Lung (tissue), 12 donors: Measurements from ENCODE around the gene ANKS1B. TPM values are rescaled to one million over a fixed set of nuclear protein-coding genes. Genes with fewer than 3 reads are reported as not detected.

ENCODE experiments used
- ATAC-seq: fragments of 200-7000 bp; cut with Tn5 transposase; one replicate; pipeline ENCODE4 v1.9.1; 2020; ENCODE audit warnings: moderate number of reproducible peaks; ENCODE audit not compliant: insufficient read depth, low FRiP score
- DNase-seq, 3 donors: peaks; one replicate each; pipeline ENCODE4 v3.0.0-alpha.2; 2013 to 2017
- H3K27ac ChIP-seq, 2 donors: one replicate each; pipeline ENCODE4 v1.5.1; 2013; ENCODE audit warnings: mild to moderate bottlenecking in 2 of 2, moderate library complexity in 2 of 2, control low read depth in 1 of 2, inconsistent platforms in 1 of 2, low read depth in 1 of 2, low read length in 1 of 2
- H3K27me3 ChIP-seq, 3 donors: one replicate each; pipeline ENCODE4 v1.5.1; 2013; ENCODE audit warnings: low read length in 2 of 3; ENCODE audit not compliant: control insufficient read depth in 3 of 3, insufficient read depth in 3 of 3
- H3K36me3 ChIP-seq, 4 donors: one replicate each; pipeline ENCODE4 v1.5.1; 2013; ENCODE audit warnings: low read length in 4 of 4, mild to moderate bottlenecking in 1 of 4, moderate library complexity in 1 of 4; ENCODE audit not compliant: control insufficient read depth in 4 of 4, insufficient read depth in 4 of 4
- H3K4me1 ChIP-seq, 5 donors: one replicate each; pipeline ENCODE4 v1.5.1; 2013; ENCODE audit warnings: low read length in 5 of 5, mild to moderate bottlenecking in 2 of 5, moderate library complexity in 1 of 5; ENCODE audit not compliant: control insufficient read depth in 5 of 5, insufficient read depth in 5 of 5
- H3K4me3 ChIP-seq: one replicate; pipeline ENCODE4 v1.5.1; 2013; ENCODE audit warnings: mild to moderate bottlenecking, control low read depth, moderate library complexity
- H3K9ac ChIP-seq, 2 donors: one replicate each; pipeline ENCODE4 v1.5.1; 2013; ENCODE audit warnings: low read length in 2 of 2, control low read depth in 1 of 2; ENCODE audit not compliant: insufficient read depth in 1 of 2
- H3K9me3 ChIP-seq, 4 donors: one replicate each; pipeline ENCODE4 v1.5.1; 2013; ENCODE audit warnings: low read length in 3 of 4, mild to moderate bottlenecking in 1 of 4, moderate library complexity in 1 of 4; ENCODE audit not compliant: control insufficient read depth in 4 of 4, insufficient read depth in 3 of 4
- CTCF ChIP-seq: IDR thresholded peaks from 2 replicates; pipeline ENCODE4 v1.5.1; 2012; ENCODE audit warnings: mild to moderate bottlenecking; ENCODE audit errors: control extremely low read depth, extremely low read depth
- WGBS, 2 donors: extraction: QIAGEN DNeasy Blood & Tissue Kit; methylation state at CpG; one replicate each; pipeline ENCODE4 v1.1.7; 2013; 5-methylcytosine and 5-hydroxymethylcytosine counted together
- polyA plus RNA-seq, 2 donors: library from polyadenylated mRNA; stranded (reverse); fragments of 200-250 nt; gene quantifications; one replicate each; pipeline ENCODE4 v1.2.1, GENCODE V29; 2013
- total RNA-seq, 2 donors: library from RNA; depleted of rRNA in 1 of 2; stranded (reverse); fragments of >200 nt in 1 of 2; gene quantifications; one replicate each; pipeline ENCODE4 v1.2.1, GENCODE V29; 2014 to 2021
- donor health status: control.
- donor health status: control.
- donor health status: Bipolar disorder and iron deficiency.
- donor health status: healthy.
- donor health status: DM: yes; HTN: yes; CAD: no.

ANKS1B gene
- total and polyA plus RNA-seq, 4 donors, result 0.32 to 10.3 (median 3.7) TPM

DNA sequence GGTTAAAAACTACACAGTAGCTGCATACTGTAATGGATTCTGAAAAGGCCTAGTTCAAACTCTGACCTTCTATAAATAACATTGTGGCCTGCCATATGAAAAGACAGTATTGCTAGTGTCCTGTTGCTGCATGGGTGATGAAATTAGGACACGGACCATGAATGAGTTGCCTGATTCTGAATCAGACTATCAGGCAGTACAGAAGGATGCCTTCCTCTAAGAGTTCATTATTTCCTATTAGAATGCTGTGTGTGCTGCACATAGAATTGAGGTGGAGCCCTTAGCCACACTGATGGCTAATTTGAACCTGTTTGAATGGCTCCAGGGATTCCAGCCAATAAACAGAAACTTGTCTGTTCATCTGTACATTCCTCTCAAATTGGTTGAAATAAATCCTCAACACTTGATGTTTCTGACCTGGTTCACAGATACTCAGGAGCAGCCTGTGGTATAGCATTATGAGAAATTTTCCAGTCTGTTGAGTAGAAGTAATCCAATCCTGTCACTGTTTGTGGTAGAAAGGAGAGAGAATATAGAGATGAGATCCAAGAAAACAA lies 856.4 kb downstream of the ANKS1B start:
- H3K36me3 ChIP-seq, result no peaks in the 10 kb centered on the region
- no peaks in the 10 kb centered on the region for H3K27me3 ChIP-seq
- ATAC-seq (no peak), DNase-seq (no peak)
- TF ChIP-seq CTCF, result no peak
- H3K4me1 ChIP-seq, result peaks cover 0 to 17% (median 3%) of the 10 kb centered on the region in 5 donors
- no peak overlapping the region for H3K9ac ChIP-seq
- no peaks in the 10 kb centered on the region for H3K9me3 ChIP-seq
- no peak overlapping the region for H3K4me3 ChIP-seq
- H3K27ac ChIP-seq, result no peak overlapping the region
- 36 to 45% methylated on average over 1 of the region's 1 CpG for WGBS, 2 donors

- no peak overlapping the region for H3K9ac ChIP-seq
- H3K27me3 ChIP-seq, result no peaks in the 10 kb centered on the region
- no peaks in the 10 kb centered on the region for H3K4me1 ChIP-seq
- H3K27ac ChIP-seq, result no peak overlapping the region
- 47 to 64% methylated on average over 2 of the region's 2 CpGs for WGBS, 2 donors
- ATAC-seq (no peak), DNase-seq (no peak)
- no peaks in the 10 kb centered on the region for H3K36me3 ChIP-seq
- no peak for TF ChIP-seq CTCF
- H3K4me3 ChIP-seq, result no peak overlapping the region
- no peaks in the 10 kb centered on the region for H3K9me3 ChIP-seq
Observed at GRCh38 chr12:99122959-99123358, 861.8 kb downstream of the ANKS1B start.

- no peaks in the 10 kb centered on the region for H3K4me1 ChIP-seq
- H3K4me3 ChIP-seq, result no peak overlapping the region
- no peak overlapping the region for H3K27ac ChIP-seq
- no peak overlapping the region for H3K9ac ChIP-seq
- H3K36me3 ChIP-seq, result no peaks in the 10 kb centered on the region
- H3K9me3 ChIP-seq, result no peaks in the 10 kb centered on the region
- WGBS, 2 donors, result 86 to 91% methylated on average over 3 of the region's 3 CpGs
- DNase-seq (peak in 1 of 3 donors; percentile 34), ATAC-seq (no peak)
- no peaks in the 10 kb centered on the region for H3K27me3 ChIP-seq
- no peak for TF ChIP-seq CTCF
Observed at GRCh38 chr12:99122496-99122895, 862.2 kb downstream of the ANKS1B start.

DNA sequence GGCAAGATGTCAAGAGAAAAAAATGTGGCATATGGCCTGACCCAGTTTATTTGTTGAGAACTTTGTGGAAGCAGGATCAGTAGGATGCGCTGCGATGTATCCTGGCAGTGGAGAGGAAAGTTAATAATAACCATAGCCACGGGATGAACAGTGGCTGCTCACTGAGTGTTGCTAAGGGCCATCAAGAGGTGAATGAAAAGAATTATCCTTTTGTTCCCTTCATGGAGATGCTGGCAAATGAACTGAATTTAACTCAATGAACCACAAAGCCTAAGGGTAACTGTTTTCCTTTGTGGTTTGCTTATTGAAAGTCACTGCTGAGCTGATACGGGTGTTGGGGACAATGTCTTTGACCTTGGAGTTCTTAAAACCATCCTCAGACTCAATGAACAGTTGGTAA lies 863.2 kb downstream of the ANKS1B start:
- ATAC-seq (no peak), DNase-seq (no peak)
- Histone ChIP-seq H3K27ac (no peak overlapping the region), H3K4me3 (no peak overlapping the region), H3K4me1 (no peaks in the 10 kb centered on the region), H3K36me3 (no peaks in the 10 kb centered on the region), H3K9me3 (no peaks in the 10 kb centered on the region), H3K9ac (no peak overlapping the region), H3K27me3 (no peaks in the 10 kb centered on the region)
- TF ChIP-seq CTCF, result no peak
- WGBS, 2 donors, result 72 to 75% methylated on average over 4 of the region's 4 CpGs
